A549 (cell line): ENCODE data around the gene GRID1. TPM values are rescaled to one million over a fixed set of nuclear protein-coding genes. Genes with fewer than 3 reads are reported as not detected.

ENCODE experiments used
- ATAC-seq, 2 experiments: fragments of 200-7000 bp in 1 of 2; fragments of >200 bp in 1 of 2; cut with Nextera tagmentation in 1 of 2; cut with Tn5 transposase in 1 of 2; 3 replicates each; pipeline versions ENCODE4 v1.8.0 to v1.9.1; 2018 to 2020; ENCODE audit warnings: mild to moderate bottlenecking in 1 of 2, moderate library complexity in 1 of 2
- CTCF ChIA-PET: fragments of 300-600 bp; sonication (Branson Sonifier 250); formaldehyde crosslinking; extraction: SDS; loops from one replicate; lab custom pipeline; 2021; ENCODE audit warnings: antibody characterized with exemption, inconsistent platforms; lab: Yijun Ruan, JAX
- POLR2A ChIA-PET: fragments of 350-600 bp; formaldehyde crosslinking; extraction: SDS; loops from one replicate; lab custom pipeline; 2021; ENCODE audit warnings: antibody characterized with exemption, inconsistent platforms; lab: Yijun Ruan, JAX
- DNase-seq, 2 experiments: peaks; one replicate each; pipeline versions ENCODE4 v3.0.0 to v3.0.0-alpha.2; 2011 to 2016; ENCODE audit warnings: low read depth in 1 of 2, low spot score in 1 of 2
- FAIRE-seq: peaks from 2 replicates; lab custom pipeline; 2011; peaks lifted over from hg19 to GRCh38; lab: Jason Lieb, UNC
- H3K27ac ChIP-seq, 2 experiments: fragments of >200 bp; sonication (Bioruptor Twin); formaldehyde crosslinking; 3 replicates each; pipeline ENCODE4 v1.5.1; 2016 to 2017
- H3K4me1 ChIP-seq: fragments of >200 bp; sonication (Bioruptor Twin); formaldehyde crosslinking; 3 replicates; pipeline ENCODE4 v1.6.1; 2016
- H3K4me2 ChIP-seq: fragments of >200 bp; sonication (Bioruptor Twin); formaldehyde crosslinking; 3 replicates; pipeline ENCODE4 v1.6.1; 2016
- H3K4me3 ChIP-seq: fragments of >200 bp; sonication (Bioruptor Twin); formaldehyde crosslinking; 3 replicates; pipeline ENCODE4 v1.5.1; 2016
- H3K9me3 ChIP-seq: fragments of >200 bp; sonication (Bioruptor Twin); formaldehyde crosslinking; 3 replicates; pipeline ENCODE4 v1.6.1; 2016
- EHF ChIP-seq: fragments of 250-450 bp; sonication (Bioruptor Pico); IDR thresholded peaks from 2 replicates; pipeline ENCODE4 v1.5.0; 2020; ENCODE audit warnings: mild to moderate bottlenecking
- EHMT2 ChIP-seq: fragments of 200-600 bp; sonication (generic); IDR thresholded peaks from 2 replicates; pipeline ENCODE4 v1.6.1; 2016; ENCODE audit warnings: antibody characterized with exemption, low read depth, mild to moderate bottlenecking, moderate library complexity
- EP300 ChIP-seq, 2 experiments: fragments of >200 bp; sonication (Bioruptor Twin); formaldehyde crosslinking; IDR thresholded peaks; 2 replicates in 1 of 2; 3 replicates in 1 of 2; pipeline ENCODE4 v1.6.1; 2016 to 2017
- FOXS1 ChIP-seq: fragments of 250-450 bp; sonication (Bioruptor Pico); IDR thresholded peaks from 2 replicates; pipeline ENCODE4 v1.5.0; 2020; ENCODE audit warnings: mild to moderate bottlenecking, moderate library complexity
- HDAC2 ChIP-seq: fragments of 200-600 bp; sonication (generic); IDR thresholded peaks from 2 replicates; pipeline ENCODE4 v1.6.1; 2016
- HEYL ChIP-seq: fragments of 250-450 bp; sonication (Bioruptor Pico); IDR thresholded peaks from 2 replicates; pipeline ENCODE4 v1.8.0; 2021; ENCODE audit warnings: mild to moderate bottlenecking, moderate library complexity
- HOXA7 ChIP-seq: fragments of 250-450 bp; sonication (Bioruptor Pico); IDR thresholded peaks from 2 replicates; pipeline ENCODE4 v1.5.0; 2020; ENCODE audit warnings: mild to moderate bottlenecking, moderate library complexity
- HOXB5 ChIP-seq: fragments of 250-450 bp; sonication (Bioruptor Pico); IDR thresholded peaks from 2 replicates; pipeline ENCODE4 v1.5.0; 2020; ENCODE audit warnings: mild to moderate bottlenecking, moderate library complexity
- JUNB ChIP-seq: fragments of >200 bp; sonication (Bioruptor Twin); formaldehyde crosslinking; IDR thresholded peaks from 2 replicates; pipeline ENCODE4 v1.6.1; 2016
- KDM5A ChIP-seq: fragments of 200-600 bp; sonication (generic); IDR thresholded peaks from 2 replicates; pipeline ENCODE4 v1.6.1; 2016; ENCODE audit warnings: antibody characterized with exemption, mild to moderate bottlenecking
- MAZ ChIP-seq: fragments of 150-350 bp; IDR thresholded peaks from 2 replicates; pipeline ENCODE4 v1.6.1; 2014; ENCODE audit warnings: antibody characterized with exemption, low read depth, low read length, borderline replicate concordance
- MYC ChIP-seq: IDR thresholded peaks from 2 replicates; pipeline ENCODE4 v1.6.1; 2012; ENCODE audit warnings: mild to moderate bottlenecking, inconsistent platforms, low read length, improper control_type of control experiment, borderline replicate concordance
- NR3C1 ChIP-seq: fragments of >200 bp; sonication (Bioruptor Twin); formaldehyde crosslinking; IDR thresholded peaks from 3 replicates; pipeline ENCODE4 v1.6.1; 2017
- POLR2A ChIP-seq: IDR thresholded peaks from 2 replicates; pipeline ENCODE4 v1.6.1; 2012; ENCODE audit warnings: mild to moderate bottlenecking, low read length
- POLR2AphosphoS2 ChIP-seq: conservative IDR thresholded peaks from 2 replicates; pipeline ENCODE4 v1.6.1; 2012; ENCODE audit warnings: low read length, improper control_type of control experiment, inconsistent platforms
- RNF2 ChIP-seq: fragments of 200-600 bp; sonication (generic); IDR thresholded peaks from 2 replicates; pipeline ENCODE4 v1.6.1; 2016; ENCODE audit warnings: low read depth, mild to moderate bottlenecking, antibody characterized with exemption, moderate library complexity, borderline replicate concordance
- SMC3 ChIP-seq: fragments of >200 bp; sonication (Bioruptor Twin); formaldehyde crosslinking; IDR thresholded peaks from 3 replicates; pipeline ENCODE4 v1.6.1; 2018; ENCODE audit warnings: inconsistent platforms
- ZFP36 ChIP-seq: fragments of 450-650 bp; IDR thresholded peaks from 2 replicates; pipeline ENCODE4 v1.6.1; 2014; ENCODE audit warnings: borderline replicate concordance; ENCODE audit not compliant: partially characterized antibody
- ZNF302 ChIP-seq: fragments of 250-450 bp; sonication (Bioruptor Pico); IDR thresholded peaks from 2 replicates; pipeline ENCODE4 v1.9.0; 2021; ENCODE audit warnings: inconsistent platforms, mild to moderate bottlenecking, moderate library complexity
- WGBS: methylation state at CpG from one replicate; pipeline ENCODE4 v1.1.6; 2017; ENCODE audit errors: missing lambda C conversion rate; 5-methylcytosine and 5-hydroxymethylcytosine counted together
- polyA plus RNA-seq, 4 experiments: library from polyadenylated mRNA; depleted of rRNA in 3 of 4; stranded (reverse); fragments of >200 nt; fragmentation: RNase III in 1 of 4; extraction: RNeasy Plus Mini Kit Qiagen cat#74134 plus additional on column Dnase treatment in 1 of 4; gene quantifications; 2 replicates in 3 of 4; 3 replicates in 1 of 4; pipeline ENCODE4 v1.2.3, GENCODE V29; 2011 to 2017
- TF ChIP-seq, protein P1 (sequence below): fragments of 250-450 bp; sonication (Bioruptor Pico); IDR thresholded peaks from 2 replicates; pipeline ENCODE4 v1.5.0; 2021; ENCODE audit warnings: mild to moderate bottlenecking, moderate library complexity, borderline replicate concordance
- TF ChIP-seq, protein P2 (sequence below): fragments of >200 bp; sonication (Bioruptor Twin); formaldehyde crosslinking; IDR thresholded peaks from 3 replicates; pipeline ENCODE4 v1.6.1; 2016
- TF ChIP-seq, protein P3 (sequence below): IDR thresholded peaks from 2 replicates; pipeline ENCODE4 v1.6.1; 2012; ENCODE audit warnings: low read depth, borderline replicate concordance
- TF ChIP-seq, protein P4 (sequence below): fragments of 450-650 bp; IDR thresholded peaks from 2 replicates; pipeline ENCODE4 v1.6.1; 2014; ENCODE audit warnings: antibody characterized with exemption
- TF ChIP-seq, protein P5 (sequence below): fragments of 200-600 bp; sonication (generic); IDR thresholded peaks from 2 replicates; pipeline ENCODE4 v1.6.1; 2016; ENCODE audit warnings: antibody characterized with exemption, mild to moderate bottlenecking, moderate library complexity

The GRID1 gene
- polyA plus RNA-seq, 2 of the 4 experiments (the other 2 are of a cell fraction): 0.14 to 0.30 TPM

DNA sequence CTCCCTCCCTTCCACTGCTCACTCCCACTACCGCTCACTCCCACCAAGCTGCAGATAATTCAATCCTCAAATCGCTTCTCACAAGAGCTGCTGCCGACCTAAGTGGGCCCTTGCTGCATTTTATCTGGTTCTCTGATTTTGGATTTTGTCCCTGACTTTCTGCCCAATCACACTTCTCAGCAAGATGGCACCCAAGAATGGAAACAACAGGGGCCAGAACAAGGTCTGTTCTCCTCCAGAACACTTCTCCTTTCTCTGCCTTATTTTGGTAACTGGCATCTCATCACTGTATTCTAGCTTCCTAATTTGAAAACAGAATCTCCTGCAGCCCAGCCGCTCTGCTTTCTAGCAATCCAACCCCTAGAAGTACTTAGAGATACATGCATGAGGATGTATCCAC, 172.8 kb downstream of the GRID1 start:
- FAIRE-seq: no peak
- no peak overlapping the region for H3K4me2 ChIP-seq
- ChIA-PET POLR2A (no interaction called here), CTCF (no interaction called here)
- H3K4me3 ChIP-seq: no peak overlapping the region
- no peaks in the 10 kb centered on the region for H3K4me1 ChIP-seq
- no peak overlapping the region for H3K27ac ChIP-seq
- H3K9me3 ChIP-seq: no peaks in the 10 kb centered on the region
- ATAC-seq: no peak
- no peak for TF ChIP-seq HOXA7 (CRISPR knock-in tag)
- TF ChIP-seq, protein P1, sequence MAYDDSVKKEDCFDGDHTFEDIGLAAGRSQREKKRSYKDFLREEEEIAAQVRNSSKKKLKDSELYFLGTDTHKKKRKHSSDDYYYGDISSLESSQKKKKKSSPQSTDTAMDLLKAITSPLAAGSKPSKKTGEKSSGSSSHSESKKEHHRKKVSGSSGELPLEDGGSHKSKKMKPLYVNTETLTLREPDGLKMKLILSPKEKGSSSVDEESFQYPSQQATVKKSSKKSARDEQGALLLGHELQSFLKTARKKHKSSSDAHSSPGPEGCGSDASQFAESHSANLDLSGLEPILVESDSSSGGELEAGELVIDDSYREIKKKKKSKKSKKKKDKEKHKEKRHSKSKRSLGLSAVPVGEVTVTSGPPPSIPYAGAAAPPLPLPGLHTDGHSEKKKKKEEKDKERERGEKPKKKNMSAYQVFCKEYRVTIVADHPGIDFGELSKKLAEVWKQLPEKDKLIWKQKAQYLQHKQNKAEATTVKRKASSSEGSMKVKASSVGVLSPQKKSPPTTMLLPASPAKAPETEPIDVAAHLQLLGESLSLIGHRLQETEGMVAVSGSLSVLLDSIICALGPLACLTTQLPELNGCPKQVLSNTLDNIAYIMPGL (CRISPR knock-in tag): no peak
- TF ChIP-seq, protein P2, sequence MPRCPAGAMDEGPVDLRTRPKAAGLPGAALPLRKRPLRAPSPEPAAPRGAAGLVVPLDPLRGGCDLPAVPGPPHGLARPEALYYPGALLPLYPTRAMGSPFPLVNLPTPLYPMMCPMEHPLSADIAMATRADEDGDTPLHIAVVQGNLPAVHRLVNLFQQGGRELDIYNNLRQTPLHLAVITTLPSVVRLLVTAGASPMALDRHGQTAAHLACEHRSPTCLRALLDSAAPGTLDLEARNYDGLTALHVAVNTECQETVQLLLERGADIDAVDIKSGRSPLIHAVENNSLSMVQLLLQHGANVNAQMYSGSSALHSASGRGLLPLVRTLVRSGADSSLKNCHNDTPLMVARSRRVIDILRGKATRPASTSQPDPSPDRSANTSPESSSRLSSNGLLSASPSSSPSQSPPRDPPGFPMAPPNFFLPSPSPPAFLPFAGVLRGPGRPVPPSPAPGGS: no peak
- TF ChIP-seq MAZ: no peak
- no peak for DNase-seq
- WGBS: 22% methylated on average over 4 of the region's 4 CpGs

DNA sequence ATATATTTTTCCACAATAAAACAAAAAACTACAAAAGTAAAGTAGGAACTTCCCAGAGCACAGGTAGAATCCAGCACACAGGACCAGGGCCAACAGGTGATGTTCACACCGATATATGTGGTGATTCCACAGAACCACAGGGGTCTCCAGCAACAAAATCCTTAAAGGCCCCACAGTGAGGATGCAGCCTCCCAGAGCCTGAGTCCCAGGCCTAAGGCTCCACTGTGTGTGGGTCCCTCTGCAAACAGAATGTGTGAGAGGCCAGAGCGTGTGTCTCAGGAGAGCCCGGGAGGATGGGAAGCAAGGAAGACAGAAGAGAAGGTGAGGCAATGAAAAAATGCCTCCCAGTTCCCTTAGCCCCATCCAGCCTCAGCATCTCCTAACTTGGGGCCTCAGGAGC, 173.9 kb downstream of the GRID1 start:
- Histone ChIP-seq H3K4me3 (no peak overlapping the region), H3K27ac (no peak overlapping the region), H3K4me2 (no peak overlapping the region), H3K4me1 (no peaks in the 10 kb centered on the region), H3K9me3 (no peaks in the 10 kb centered on the region)
- no peak for ATAC-seq
- TF ChIP-seq RNF2 (no peak), EP300 (IDR thresholded peaks at IDR 0.05) (no peak), POLR2A (no peak), MYC (no peak)
- TF ChIP-seq, protein P3, sequence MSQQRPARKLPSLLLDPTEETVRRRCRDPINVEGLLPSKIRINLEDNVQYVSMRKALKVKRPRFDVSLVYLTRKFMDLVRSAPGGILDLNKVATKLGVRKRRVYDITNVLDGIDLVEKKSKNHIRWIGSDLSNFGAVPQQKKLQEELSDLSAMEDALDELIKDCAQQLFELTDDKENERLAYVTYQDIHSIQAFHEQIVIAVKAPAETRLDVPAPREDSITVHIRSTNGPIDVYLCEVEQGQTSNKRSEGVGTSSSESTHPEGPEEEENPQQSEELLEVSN: no peak
- POLR2A ChIA-PET: no interaction called here
- no peak for FAIRE-seq
- CTCF ChIA-PET: no interaction called here
- 36% methylated on average over 3 of the region's 3 CpGs for WGBS
- DNase-seq: no peak

DNA sequence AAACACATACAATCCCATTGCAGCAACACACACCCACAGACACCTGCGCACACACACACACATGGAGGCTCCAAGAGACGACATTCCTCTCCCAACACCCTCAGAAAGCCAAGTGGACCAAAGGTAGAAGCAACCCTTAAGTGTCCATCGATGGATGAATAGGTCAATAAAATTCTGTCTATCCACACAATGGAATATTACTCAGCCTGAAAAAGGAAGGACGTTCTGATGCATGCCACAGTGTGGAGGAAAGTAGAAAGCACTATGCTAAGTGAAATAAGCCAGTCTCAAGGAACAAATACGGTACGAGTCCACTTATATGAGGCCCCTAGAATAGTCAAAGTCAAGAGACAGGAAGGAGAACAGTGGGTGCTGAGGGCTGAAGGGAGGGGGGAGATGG, 174.4 kb downstream of the GRID1 start:
- no peak overlapping the region for H3K4me2 ChIP-seq
- TF ChIP-seq HOXB5 (CRISPR knock-in tag) (no peak), EHMT2 (no peak), ZFP36 (no peak), NR3C1 (no peak), EP300 (IDR thresholded peaks at IDR 0.05) (no peak), SMC3 (no peak), HEYL (CRISPR knock-in tag) (no peak), ZNF302 (CRISPR knock-in tag) (no peak), FOXS1 (CRISPR knock-in tag) (no peak), KDM5A (no peak), POLR2AphosphoS2 (no peak), JUNB (no peak), HDAC2 (no peak), EHF (no peak)
- TF ChIP-seq, protein P1 (CRISPR knock-in tag): no peak
- TF ChIP-seq, protein P4, sequence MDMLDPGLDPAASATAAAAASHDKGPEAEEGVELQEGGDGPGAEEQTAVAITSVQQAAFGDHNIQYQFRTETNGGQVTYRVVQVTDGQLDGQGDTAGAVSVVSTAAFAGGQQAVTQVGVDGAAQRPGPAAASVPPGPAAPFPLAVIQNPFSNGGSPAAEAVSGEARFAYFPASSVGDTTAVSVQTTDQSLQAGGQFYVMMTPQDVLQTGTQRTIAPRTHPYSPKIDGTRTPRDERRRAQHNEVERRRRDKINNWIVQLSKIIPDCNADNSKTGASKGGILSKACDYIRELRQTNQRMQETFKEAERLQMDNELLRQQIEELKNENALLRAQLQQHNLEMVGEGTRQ: no peak
- TF ChIP-seq, protein P5, sequence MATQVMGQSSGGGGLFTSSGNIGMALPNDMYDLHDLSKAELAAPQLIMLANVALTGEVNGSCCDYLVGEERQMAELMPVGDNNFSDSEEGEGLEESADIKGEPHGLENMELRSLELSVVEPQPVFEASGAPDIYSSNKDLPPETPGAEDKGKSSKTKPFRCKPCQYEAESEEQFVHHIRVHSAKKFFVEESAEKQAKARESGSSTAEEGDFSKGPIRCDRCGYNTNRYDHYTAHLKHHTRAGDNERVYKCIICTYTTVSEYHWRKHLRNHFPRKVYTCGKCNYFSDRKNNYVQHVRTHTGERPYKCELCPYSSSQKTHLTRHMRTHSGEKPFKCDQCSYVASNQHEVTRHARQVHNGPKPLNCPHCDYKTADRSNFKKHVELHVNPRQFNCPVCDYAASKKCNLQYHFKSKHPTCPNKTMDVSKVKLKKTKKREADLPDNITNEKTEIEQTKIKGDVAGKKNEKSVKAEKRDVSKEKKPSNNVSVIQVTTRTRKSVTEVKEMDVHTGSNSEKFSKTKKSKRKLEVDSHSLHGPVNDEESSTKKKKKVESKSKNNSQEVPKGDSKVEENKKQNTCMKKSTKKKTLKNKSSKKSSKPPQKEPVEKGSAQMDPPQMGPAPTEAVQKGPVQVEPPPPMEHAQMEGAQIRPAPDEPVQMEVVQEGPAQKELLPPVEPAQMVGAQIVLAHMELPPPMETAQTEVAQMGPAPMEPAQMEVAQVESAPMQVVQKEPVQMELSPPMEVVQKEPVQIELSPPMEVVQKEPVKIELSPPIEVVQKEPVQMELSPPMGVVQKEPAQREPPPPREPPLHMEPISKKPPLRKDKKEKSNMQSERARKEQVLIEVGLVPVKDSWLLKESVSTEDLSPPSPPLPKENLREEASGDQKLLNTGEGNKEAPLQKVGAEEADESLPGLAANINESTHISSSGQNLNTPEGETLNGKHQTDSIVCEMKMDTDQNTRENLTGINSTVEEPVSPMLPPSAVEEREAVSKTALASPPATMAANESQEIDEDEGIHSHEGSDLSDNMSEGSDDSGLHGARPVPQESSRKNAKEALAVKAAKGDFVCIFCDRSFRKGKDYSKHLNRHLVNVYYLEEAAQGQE: no peak
- POLR2A ChIA-PET: no interaction called here
- H3K9me3 ChIP-seq: no peaks in the 10 kb centered on the region
- CTCF ChIA-PET: no interaction called here
- H3K27ac ChIP-seq: no peak overlapping the region
- FAIRE-seq (no peak), ATAC-seq (no peak), DNase-seq (no peak)
- no peaks in the 10 kb centered on the region for H3K4me1 ChIP-seq
- no peak overlapping the region for H3K4me3 ChIP-seq
- 20% methylated on average over 6 of the region's 6 CpGs for WGBS
